GM18868 (cell line): ENCODE data around the gene RAB44.
A peak's percentile ranks its signal among the peaks of the same experiment; 100 is the strongest.

Experiments used
- ATAC-seq: cut with Tn5 transposase; IDR thresholded peaks from one replicate; pipeline ENCODE4 v1.9.1; 2021; ENCODE audit warnings: mild to moderate bottlenecking, moderate library complexity; ENCODE audit not compliant: unreplicated experiment

Gene RAB44

GRCh38 chr6:36685926-36686667, 11.5 kb upstream of the RAB44 start:
- no peak for ATAC-seq

DNA sequence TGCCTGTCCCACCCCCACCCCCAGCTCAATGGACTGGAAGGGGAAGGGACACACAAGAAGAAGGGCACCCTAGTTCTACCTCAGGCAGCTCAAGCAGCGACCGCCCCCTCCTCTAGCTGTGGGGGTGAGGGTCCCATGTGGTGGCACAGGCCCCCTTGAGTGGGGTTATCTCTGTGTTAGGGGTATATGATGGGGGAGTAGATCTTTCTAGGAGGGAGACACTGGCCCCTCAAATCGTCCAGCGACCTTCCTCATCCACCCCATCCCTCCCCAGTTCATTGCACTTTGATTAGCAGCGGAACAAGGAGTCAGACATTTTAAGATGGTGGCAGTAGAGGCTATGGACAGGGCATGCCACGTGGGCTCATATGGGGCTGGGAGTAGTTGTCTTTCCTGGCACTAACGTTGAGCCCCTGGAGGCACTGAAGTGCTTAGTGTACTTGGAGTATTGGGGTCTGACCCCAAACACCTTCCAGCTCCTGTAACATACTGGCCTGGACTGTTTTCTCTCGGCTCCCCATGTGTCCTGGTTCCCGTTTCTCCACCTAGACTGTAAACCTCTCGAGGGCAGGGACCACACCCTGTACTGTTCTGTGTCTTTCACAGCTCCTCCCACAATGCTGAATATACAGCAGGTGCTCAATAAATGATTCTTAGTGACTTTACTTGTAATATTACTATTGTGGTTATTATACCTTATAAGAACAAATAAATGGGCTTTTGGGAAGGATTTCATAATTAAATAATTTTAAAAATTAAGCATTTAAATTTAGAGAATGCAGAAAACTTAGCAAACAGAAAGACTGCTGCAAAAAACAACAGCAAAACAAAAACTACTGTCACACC, 10.7 kb upstream of the RAB44 start:
- ATAC-seq = no peak

- no peak for ATAC-seq
Measured at GRCh38 chr6:36688063-36688738, 9.4 kb upstream of the RAB44 start.

DNA sequence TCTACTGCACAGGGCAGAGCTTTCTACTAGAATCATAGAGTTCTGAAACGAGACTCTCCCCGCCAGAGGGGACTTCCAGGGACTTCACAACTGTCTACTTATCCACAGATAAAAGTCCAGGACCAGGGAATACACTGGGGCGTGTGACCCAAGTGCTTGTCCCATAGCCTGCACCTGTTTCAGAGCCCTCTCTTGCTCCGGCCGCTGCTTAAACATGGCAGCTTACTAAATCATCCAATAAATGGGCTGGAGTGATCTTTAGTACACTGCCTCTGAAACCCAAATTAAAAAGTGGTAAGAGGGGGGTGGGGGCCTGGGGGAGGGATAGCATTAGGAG, 8.9 kb upstream of the RAB44 start:
- no peak for ATAC-seq

GRCh38 chr6:36691011-36691410, 6.6 kb upstream of the RAB44 start:
- ATAC-seq = no peak

DNA sequence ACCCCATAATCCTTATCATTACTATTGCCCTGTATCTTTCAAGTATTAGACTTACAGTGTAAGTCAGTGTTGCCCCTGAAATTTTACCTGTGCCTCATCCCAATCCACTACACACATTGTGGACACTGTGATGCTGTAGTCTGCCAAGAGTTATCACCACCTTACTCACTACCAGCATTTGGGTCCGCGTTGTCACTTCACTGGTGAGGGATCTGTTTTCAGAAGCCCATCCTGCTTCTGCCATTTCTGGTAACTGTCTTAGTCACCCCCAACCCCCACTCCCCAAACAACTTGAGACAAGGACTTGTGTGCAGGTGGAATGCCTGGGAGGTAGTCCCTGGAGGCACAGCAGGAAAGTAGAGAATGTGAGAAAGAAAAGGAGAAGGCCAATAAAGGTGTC, 6.0 kb upstream of the RAB44 start:
- ATAC-seq = no peak

DNA sequence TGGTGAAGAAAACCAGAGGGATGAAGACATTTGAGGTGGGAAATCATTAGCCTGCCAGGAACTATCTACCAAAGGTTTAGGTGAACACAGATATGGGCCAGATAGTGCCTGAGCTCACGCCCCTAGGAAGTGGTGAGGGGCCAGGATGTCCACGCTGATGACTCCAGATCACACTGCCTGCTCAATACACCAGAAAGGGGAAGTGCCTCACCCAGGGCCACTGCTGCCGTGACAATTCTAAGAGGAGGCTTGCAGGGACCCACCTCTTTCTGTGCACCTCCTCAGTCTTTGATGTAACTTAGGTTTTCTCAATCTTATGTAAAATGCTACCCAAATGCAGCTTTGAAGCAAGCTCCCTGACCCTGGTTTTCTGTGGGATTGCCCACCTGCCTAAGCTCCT, 5.4 kb upstream of the RAB44 start:
- peak; percentile 61 for ATAC-seq

GRCh38 chr6:36692861-36693702, 4.5 kb upstream of the RAB44 start:
- no peak for ATAC-seq

- ATAC-seq = no peak
Measured at GRCh38 chr6:36694616-36695015, 3.0 kb upstream of the RAB44 start.

GRCh38 chr6:36695414-36695813, 2.2 kb upstream of the RAB44 start:
- ATAC-seq = no peak

DNA sequence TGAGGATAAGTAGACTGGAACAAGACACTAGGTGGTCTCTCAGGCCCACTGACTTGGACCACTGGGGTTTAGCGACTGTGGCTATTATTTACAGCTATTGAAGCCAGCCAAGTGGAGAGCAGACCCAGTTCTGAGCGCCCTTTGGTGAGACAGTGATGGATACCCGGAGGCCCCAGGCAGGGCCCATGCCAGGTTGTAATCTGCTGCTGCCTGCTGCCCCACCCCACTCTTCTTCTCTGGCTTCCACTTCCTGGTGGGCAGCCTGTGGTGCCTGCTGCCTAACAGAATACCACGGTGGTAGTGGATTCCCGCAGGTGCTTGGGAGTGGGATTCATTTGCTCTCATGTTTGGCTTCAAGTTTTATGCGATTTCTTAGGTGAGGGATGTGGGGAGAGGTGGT, 570 bp downstream of the RAB44 start:
- ATAC-seq = no peak

DNA sequence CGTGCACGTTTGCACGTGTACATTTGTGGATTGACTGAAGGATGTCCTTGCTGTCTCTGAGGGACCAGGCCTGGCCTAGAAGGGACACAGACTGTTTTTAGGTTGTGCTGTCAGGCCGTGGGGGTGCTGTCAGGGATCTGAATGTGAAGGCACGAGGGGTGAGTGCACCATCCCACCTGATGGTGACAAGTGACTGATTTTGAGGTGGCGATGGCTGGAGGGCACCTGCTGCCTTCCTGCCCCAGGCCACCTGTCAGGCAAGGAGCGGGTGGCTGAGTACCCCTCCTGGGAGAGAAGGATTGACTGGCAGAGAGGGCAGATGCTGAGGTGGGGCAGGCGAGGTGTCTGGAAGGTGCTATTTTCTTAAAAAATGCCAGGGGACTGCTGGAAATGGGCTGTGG, 1.2 kb downstream of the RAB44 start:
- no peak for ATAC-seq

- ATAC-seq = no peak
Measured at GRCh38 chr6:36699348-36699747, 1.7 kb downstream of the RAB44 start.

DNA sequence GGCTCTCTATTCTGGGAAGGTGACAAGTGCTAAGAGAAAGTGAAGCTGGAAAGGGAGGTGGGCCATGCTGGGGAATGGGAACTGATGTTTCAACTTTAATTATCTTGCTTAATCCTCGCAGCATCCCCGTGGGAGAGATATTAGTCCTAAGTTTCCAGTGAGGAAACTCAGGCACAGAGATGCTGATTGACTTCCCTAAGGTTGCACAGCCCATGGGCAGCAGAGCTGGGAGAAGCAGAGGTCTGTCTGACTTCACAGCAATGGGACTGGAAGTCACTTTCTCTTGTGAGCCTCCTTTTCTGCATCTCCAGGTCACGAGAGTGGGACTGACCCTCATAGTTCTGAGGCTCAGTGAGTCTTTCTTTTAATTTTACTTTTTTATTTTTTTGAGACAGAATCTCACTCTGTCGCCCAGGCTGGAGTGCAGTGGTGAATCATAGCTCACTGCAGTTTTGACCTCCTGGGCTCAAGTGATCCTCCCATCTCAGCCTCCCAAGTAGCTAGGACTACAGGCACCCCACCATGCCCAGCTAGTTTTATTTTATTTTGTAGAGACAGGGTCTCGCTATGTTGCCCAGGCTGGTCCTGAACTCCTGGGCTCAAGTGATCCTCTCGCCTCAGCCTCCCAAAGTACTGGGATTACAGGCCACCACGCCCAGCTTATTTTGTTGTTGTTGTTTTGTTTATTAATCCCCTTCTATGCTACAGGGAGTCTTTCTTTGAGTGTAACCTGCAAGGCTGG, 2.6 kb downstream of the RAB44 start:
- ATAC-seq = no peak

- no peak for ATAC-seq
Measured at GRCh38 chr6:36700831-36701230, 3.2 kb downstream of the RAB44 start.

DNA sequence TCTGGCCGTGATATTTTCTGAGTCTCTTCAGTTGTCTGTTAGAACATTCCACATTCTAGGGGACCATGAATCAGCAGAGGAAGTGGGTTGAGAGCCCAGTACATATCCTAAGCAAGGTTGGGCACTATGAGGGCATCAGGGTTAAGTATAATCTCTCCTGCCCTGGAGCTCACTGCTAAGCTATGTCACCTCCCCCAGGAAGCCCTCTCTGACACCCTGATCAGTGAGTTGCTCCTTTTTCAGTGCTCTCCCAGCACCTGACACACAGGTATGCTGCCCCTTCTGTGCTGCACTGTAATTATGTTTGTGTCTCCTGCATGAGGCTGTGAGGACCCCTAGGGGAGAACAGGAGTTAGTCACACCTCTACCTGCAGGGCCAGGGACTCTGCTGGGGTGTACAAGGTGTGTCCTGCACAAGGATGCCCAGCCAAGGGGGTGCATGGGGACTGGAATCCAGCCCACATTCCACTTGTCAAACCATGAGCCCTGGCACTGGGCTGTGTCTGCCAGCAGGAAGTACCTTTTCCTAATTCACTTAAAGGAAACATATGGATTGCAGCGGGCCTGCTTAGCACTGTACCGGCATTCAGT, 3.9 kb downstream of the RAB44 start:
- no peak for ATAC-seq

- ATAC-seq = no peak
Measured at GRCh38 chr6:36702656-36703055, 5.0 kb downstream of the RAB44 start.

DNA sequence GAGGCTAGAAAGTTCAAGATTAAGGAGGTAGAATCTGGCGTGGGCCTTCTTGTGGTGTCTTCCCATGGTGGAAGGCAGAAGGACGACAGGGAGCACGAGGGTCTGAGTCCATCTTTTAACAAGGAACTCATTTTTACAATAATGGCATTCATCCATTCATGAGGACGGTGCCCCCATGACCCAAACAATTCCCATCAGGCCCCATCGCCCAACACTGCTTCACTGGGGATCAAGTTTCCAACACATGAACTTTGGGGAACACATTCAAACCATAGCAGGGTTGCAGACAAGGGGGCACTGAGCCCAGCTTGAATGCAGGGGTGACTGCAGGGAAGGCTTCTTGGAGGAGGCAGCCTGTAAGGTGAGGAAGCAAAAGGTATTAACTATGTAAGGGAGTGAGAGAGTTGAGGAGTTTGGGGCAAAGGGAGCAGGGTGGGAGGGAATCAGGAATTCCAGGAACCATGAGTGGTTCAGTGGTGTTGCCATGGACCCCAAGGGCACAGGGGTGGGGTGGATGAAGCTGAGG, 5.5 kb downstream of the RAB44 start:
- no peak for ATAC-seq

DNA sequence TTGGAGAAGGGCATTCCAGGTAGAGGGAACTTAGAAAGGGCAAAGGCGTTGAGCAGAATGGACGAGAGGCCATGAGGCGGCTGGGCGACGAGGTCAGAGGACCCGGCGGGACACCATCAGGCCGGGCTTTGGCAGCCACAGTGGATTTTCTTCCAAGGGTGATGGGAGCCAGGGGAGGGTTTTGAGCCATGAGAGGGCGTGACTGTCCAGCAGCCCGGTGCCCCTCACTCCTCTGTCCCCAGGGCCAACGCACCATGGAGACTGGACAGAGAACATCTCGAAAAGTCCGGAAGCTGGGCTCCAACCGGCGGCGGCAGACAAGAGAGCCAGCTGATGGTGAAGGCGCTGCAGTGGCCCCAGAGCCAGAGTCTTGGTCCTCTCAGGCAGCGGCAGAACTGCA, 6.4 kb downstream of the RAB44 start:
- no peak for ATAC-seq
